ENCODE measurements around the gene CORIN. TPM values are rescaled to one million over a fixed set of nuclear protein-coding genes. Genes with fewer than 3 reads are reported as not detected.

CORIN gene
- total RNA-seq, 2 donors from 2014 or later, result 0.15 to 0.50 TPM

DNA sequence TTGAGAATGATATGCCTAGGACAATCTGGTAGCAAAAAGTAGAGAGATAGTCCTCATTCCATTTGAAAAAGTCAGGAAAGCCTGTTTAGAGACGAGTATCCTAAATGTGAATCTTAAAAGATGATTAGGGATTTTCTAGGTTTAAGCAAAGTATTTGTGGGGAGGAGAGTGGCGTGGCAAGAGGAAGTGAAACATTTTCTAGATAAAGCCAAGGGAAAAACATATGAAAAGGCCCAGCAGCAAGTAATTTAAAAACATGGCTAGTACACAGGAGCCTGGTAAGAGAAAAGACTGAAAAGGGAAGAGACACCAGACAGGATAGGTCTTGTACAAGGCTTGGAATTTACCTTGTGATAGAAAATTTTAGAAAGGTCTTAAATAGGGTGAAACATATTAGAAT lies 45.9 kb downstream of the CORIN start:
- H3K4me1 ChIP-seq, result no peaks in the 10 kb centered on the region
- no peak overlapping the region for H3K9ac ChIP-seq (ENCODE audit: low read depth in 2 of 2, low read length in 2 of 2)
- H3K9me3 ChIP-seq, result no peaks in the 10 kb centered on the region
- DNase-seq, result no peak
- no peaks in the 10 kb centered on the region for H3K27me3 ChIP-seq
- intact Hi-C loops (cut with DNase I), result no loop called here
- no peak overlapping the region for H3K27ac ChIP-seq
- TF ChIP-seq CTCF (IDR thresholded peaks at IDR 0.05), result no peak
- no peaks in the 10 kb centered on the region for H3K36me3 ChIP-seq
- no peak overlapping the region for H3K4me3 ChIP-seq

DNA sequence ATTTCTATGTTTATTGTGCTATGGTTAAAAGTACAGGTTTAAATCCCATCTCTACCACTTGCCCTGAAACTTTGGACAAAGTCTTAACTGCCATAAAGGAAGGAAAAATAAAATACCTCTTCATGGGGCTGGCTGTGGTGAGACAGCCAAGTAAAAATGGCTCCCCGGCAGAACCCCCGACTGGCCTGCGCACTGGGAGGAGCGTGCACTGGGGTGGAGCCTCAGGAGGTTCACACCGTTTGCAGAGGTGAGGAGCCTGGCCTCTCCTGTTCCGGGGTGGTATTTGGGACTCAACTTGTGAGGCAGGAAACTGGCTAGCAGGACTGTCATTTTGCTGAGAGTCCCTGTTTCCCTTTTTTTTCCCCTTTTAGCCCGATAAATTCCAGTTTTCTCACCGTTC lies 47.8 kb downstream of the CORIN start:
- H3K9ac ChIP-seq (ENCODE audit: low read depth in 2 of 2, low read length in 2 of 2), result no peak overlapping the region
- no peaks in the 10 kb centered on the region for H3K4me1 ChIP-seq
- H3K36me3 ChIP-seq, result no peaks in the 10 kb centered on the region
- intact Hi-C loops (cut with DNase I), result no loop called here
- TF ChIP-seq CTCF (IDR thresholded peaks at IDR 0.05), result no peak
- no peaks in the 10 kb centered on the region for H3K27me3 ChIP-seq
- no peaks in the 10 kb centered on the region for H3K9me3 ChIP-seq
- DNase-seq, result no peak
- no peak overlapping the region for H3K27ac ChIP-seq
- H3K4me3 ChIP-seq, result no peak overlapping the region

- Histone ChIP-seq H3K4me3 (no peak overlapping the region), H3K4me1 (no peaks in the 10 kb centered on the region), H3K27ac (no peak overlapping the region), H3K36me3 (no peaks in the 10 kb centered on the region), H3K9ac (ENCODE audit: low read depth in 2 of 2, low read length in 2 of 2) (no peak overlapping the region), H3K9me3 (no peaks in the 10 kb centered on the region), H3K27me3 (no peaks in the 10 kb centered on the region)
- TF ChIP-seq CTCF (IDR thresholded peaks at IDR 0.05), result no peak
- DNase-seq, result no peak
- intact Hi-C loops (cut with DNase I), result no loop called here
Measured at GRCh38 chr4:47788126-47788525, 49.7 kb downstream of the CORIN start.

DNA sequence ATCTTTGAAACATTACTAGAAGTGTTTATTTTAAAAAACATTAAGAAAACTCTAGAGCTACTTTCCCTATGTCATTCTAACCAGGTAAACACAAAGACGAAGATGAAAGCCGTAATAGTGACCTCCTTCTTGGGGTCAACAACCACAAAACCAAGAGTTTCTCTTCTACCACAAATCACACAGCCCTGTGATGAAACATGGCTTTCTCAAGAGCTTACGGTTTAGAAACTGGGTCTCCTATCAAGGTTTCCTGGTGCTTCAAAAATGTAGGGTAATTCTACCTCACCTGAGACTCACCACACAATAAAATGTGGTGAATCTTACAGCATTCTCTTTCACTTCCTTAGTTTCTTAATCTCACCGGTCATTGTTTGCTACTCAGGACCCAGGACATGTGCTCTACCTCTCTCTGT lies 50.9 kb downstream of the CORIN start:
- Histone ChIP-seq H3K36me3 (no peaks in the 10 kb centered on the region), H3K4me1 (no peaks in the 10 kb centered on the region), H3K27ac (no peak overlapping the region), H3K27me3 (no peaks in the 10 kb centered on the region), H3K9me3 (no peaks in the 10 kb centered on the region), H3K9ac (ENCODE audit: low read depth in 2 of 2, low read length in 2 of 2) (no peak overlapping the region), H3K4me3 (no peak overlapping the region)
- intact Hi-C loops (cut with DNase I), result no loop called here
- no peak for TF ChIP-seq CTCF (IDR thresholded peaks at IDR 0.05)
- no peak for DNase-seq

- TF ChIP-seq CTCF (IDR thresholded peaks at IDR 0.05), result no peak
- no peak overlapping the region for H3K4me3 ChIP-seq
- no peak overlapping the region for H3K9ac ChIP-seq (ENCODE audit: low read depth in 2 of 2, low read length in 2 of 2)
- intact Hi-C loops (cut with DNase I), result no loop called here
- H3K36me3 ChIP-seq, result no peaks in the 10 kb centered on the region
- no peak overlapping the region for H3K27ac ChIP-seq
- H3K27me3 ChIP-seq, result no peaks in the 10 kb centered on the region
- no peaks in the 10 kb centered on the region for H3K4me1 ChIP-seq
- no peak for DNase-seq
- H3K9me3 ChIP-seq, result no peaks in the 10 kb centered on the region
Measured at GRCh38 chr4:47785153-47785552, 52.7 kb downstream of the CORIN start.

- no peak for TF ChIP-seq CTCF (IDR thresholded peaks at IDR 0.05)
- H3K4me1 ChIP-seq, result no peaks in the 10 kb centered on the region
- no peaks in the 10 kb centered on the region for H3K9me3 ChIP-seq
- intact Hi-C loops (cut with DNase I), result no loop called here
- no peak overlapping the region for H3K9ac ChIP-seq (ENCODE audit: low read depth in 2 of 2, low read length in 2 of 2)
- no peaks in the 10 kb centered on the region for H3K36me3 ChIP-seq
- H3K27ac ChIP-seq, result no peak overlapping the region
- no peak for DNase-seq
- no peak overlapping the region for H3K4me3 ChIP-seq
- H3K27me3 ChIP-seq, result no peaks in the 10 kb centered on the region
Measured at GRCh38 chr4:47784222-47784621, 53.6 kb downstream of the CORIN start.

Data from colonic mucosa (tissue), 4 donors.